OCI-LY1 (cell line): ENCODE measurements around the gene RFX1.

Experiments
- H2AFZ ChIP-seq: fragments of 200-600 bp; sonication (generic), shearing (Covaris generic); 2 replicates; pipeline ENCODE4 v1.6.0; 2014; ENCODE audit warnings: antibody characterized with exemption, mild to moderate bottlenecking, low read length
- H3F3A ChIP-seq: fragments of 200-600 bp; sonication (generic), shearing (Covaris generic); 2 replicates; pipeline ENCODE4 v1.6.0; 2014; ENCODE audit warnings: mild to moderate bottlenecking, antibody characterized with exemption, low read length, moderate library complexity; ENCODE audit not compliant: insufficient read depth
- H3K27ac ChIP-seq: fragments of 200-600 bp; sonication (generic); 2 replicates; pipeline ENCODE4 v1.5.1; 2014; ENCODE audit warnings: low read length, mixed run types, mild to moderate bottlenecking, low read depth; ENCODE audit not compliant: poor library complexity, severe bottlenecking
- H3K27me3 ChIP-seq: fragments of 200-600 bp; sonication (generic); 2 replicates; pipeline ENCODE4 v1.6.0; 2014; ENCODE audit warnings: antibody characterized with exemption, mild to moderate bottlenecking, low read length, moderate library complexity; ENCODE audit not compliant: insufficient read depth
- H3K36me3 ChIP-seq: fragments of 200-600 bp; sonication (generic); 2 replicates; pipeline ENCODE4 v1.6.1; 2014; ENCODE audit warnings: mild to moderate bottlenecking, antibody characterized with exemption, low read length, moderate library complexity, mixed read lengths; ENCODE audit not compliant: insufficient read depth
- H3K4me1 ChIP-seq: fragments of 200-600 bp; sonication (generic); 2 replicates; pipeline ENCODE4 v1.5.1; 2014; ENCODE audit warnings: mild to moderate bottlenecking, low read length, moderate library complexity; ENCODE audit not compliant: insufficient read depth, severe bottlenecking
- H3K4me2 ChIP-seq: fragments of 200-600 bp; sonication (generic), shearing (Covaris generic); 2 replicates; pipeline ENCODE4 v1.6.1; 2014; ENCODE audit warnings: low read length
- H3K4me3 ChIP-seq: fragments of 200-600 bp; sonication (generic); 2 replicates; pipeline ENCODE4 v1.5.1; 2014; ENCODE audit warnings: low read length, low read depth, mild to moderate bottlenecking, mixed read lengths; ENCODE audit not compliant: poor library complexity, severe bottlenecking
- H3K79me2 ChIP-seq: fragments of 200-600 bp; shearing (Covaris generic); 2 replicates; pipeline ENCODE4 v1.6.1; 2016; ENCODE audit warnings: mixed run types, low read length, mixed read lengths; ENCODE audit not compliant: insufficient read depth
- H3K9ac ChIP-seq: fragments of 200-600 bp; sonication (generic), shearing (Covaris generic); 2 replicates; pipeline ENCODE4 v1.6.1; 2014; ENCODE audit warnings: mild to moderate bottlenecking, low read length, mixed read lengths
- H3K9me2 ChIP-seq: fragments of 200-600 bp; sonication (generic), shearing (Covaris generic); 2 replicates; pipeline ENCODE4 v1.6.1; 2014; ENCODE audit warnings: low read depth, mild to moderate bottlenecking, low read length, mixed read lengths
- H3K9me3 ChIP-seq: fragments of 200-600 bp; shearing (Covaris generic); 2 replicates; pipeline ENCODE4 v1.6.1; 2014; ENCODE audit warnings: low read length, mixed read lengths
- H4K20me1 ChIP-seq: fragments of 200-600 bp; sonication (generic), shearing (Covaris generic); 2 replicates; pipeline ENCODE4 v1.6.0; 2016; ENCODE audit warnings: mild to moderate bottlenecking, low read length; ENCODE audit not compliant: insufficient read depth
- EZH2 ChIP-seq: fragments of 200-600 bp; sonication (generic), shearing (Covaris generic); IDR thresholded peaks from 2 replicates; pipeline ENCODE4 v1.8.0; 2017; ENCODE audit warnings: borderline replicate concordance, mixed run types, mild to moderate bottlenecking, antibody characterized with exemption, low read length, moderate library complexity, mixed read lengths
- TF ChIP-seq, protein P1 (sequence below): fragments of 200-600 bp; sonication (generic), shearing (Covaris generic); IDR thresholded peaks from 2 replicates; pipeline ENCODE4 v1.5.1; 2017; ENCODE audit warnings: mild to moderate bottlenecking, antibody characterized with exemption, low read length, moderate library complexity, mixed read lengths

The RFX1 gene

DNA sequence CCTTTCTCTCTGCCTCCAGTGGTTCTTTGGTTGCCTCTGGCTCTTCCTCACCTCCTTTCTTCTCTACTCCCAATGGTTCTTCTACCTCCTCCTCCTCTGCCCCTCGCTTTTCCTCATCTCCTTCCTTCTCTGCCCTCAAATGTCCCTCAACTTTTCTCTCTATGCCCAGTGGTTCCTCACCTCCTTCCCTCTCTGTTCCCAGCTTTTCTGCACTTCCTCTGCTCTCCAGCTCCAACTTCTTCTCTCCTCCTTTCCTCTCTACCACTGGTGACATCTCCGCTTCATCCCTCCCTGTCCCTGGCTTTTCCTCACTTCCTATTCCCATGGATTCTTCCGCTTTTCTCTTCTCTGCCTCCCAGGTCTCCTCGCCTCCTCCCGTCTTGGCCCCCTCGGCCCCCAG, 48.0 kb upstream of the RFX1 start:
- H3K4me1 ChIP-seq, result no peaks in the 10 kb centered on the region
- TF ChIP-seq, protein P1, sequence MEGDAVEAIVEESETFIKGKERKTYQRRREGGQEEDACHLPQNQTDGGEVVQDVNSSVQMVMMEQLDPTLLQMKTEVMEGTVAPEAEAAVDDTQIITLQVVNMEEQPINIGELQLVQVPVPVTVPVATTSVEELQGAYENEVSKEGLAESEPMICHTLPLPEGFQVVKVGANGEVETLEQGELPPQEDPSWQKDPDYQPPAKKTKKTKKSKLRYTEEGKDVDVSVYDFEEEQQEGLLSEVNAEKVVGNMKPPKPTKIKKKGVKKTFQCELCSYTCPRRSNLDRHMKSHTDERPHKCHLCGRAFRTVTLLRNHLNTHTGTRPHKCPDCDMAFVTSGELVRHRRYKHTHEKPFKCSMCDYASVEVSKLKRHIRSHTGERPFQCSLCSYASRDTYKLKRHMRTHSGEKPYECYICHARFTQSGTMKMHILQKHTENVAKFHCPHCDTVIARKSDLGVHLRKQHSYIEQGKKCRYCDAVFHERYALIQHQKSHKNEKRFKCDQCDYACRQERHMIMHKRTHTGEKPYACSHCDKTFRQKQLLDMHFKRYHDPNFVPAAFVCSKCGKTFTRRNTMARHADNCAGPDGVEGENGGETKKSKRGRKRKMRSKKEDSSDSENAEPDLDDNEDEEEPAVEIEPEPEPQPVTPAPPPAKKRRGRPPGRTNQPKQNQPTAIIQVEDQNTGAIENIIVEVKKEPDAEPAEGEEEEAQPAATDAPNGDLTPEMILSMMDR, result no peak
- TF ChIP-seq EZH2, result no peak
- H3K79me2 ChIP-seq, result no peaks in the 10 kb centered on the region
- peaks cover 5% of the 10 kb centered on the region; the same call in 1 of the 2 replicates for H3K27me3 ChIP-seq
- no peak overlapping the region for H3K4me2 ChIP-seq
- H3K4me3 ChIP-seq, result no peak overlapping the region
- no peaks in the 10 kb centered on the region for H3K36me3 ChIP-seq
- no peaks in the 10 kb centered on the region for H3K9me3 ChIP-seq
- no peaks in the 10 kb centered on the region for H3K9me2 ChIP-seq
- no peak overlapping the region for H3K27ac ChIP-seq
- no peak overlapping the region for H3K9ac ChIP-seq
- H3F3A ChIP-seq, result no peaks in the 10 kb centered on the region
- H2AFZ ChIP-seq, result no peak overlapping the region
- H4K20me1 ChIP-seq, result no peaks in the 10 kb centered on the region

DNA sequence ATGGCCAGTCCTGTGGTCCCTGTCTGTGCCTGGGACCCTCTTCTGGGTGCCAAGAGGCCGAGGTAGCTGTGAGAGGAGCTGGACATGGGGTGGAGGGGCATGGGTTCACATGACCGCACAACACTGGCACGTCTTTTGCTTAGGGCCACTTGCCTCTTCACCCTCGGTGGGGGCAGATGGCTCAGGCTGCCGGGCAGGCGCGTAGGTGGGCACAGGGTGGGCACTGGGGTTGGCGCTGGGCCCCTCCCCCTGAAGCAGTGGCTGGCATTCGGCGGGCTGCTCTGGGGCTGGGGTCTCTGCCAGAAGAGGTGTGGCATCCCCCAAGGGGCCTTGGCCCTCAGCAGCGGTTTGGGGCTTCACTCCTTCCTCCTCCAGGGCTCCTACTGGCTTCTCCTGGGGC, 47.4 kb upstream of the RFX1 start:
- Histone ChIP-seq H2AFZ (no peak overlapping the region), H3K36me3 (no peaks in the 10 kb centered on the region), H3F3A (no peaks in the 10 kb centered on the region), H3K9ac (no peak overlapping the region), H3K4me3 (no peak overlapping the region), H4K20me1 (no peaks in the 10 kb centered on the region), H3K27me3 (peaks cover 5% of the 10 kb centered on the region; the same call in 1 of the 2 replicates), H3K9me3 (0 out of 2 replicates have a peak, but pooled peaks cover under 1% of the 10 kb centered on the region), H3K4me2 (no peak overlapping the region), H3K27ac (no peak overlapping the region), H3K79me2 (no peaks in the 10 kb centered on the region), H3K4me1 (no peaks in the 10 kb centered on the region), H3K9me2 (no peaks in the 10 kb centered on the region)
- TF ChIP-seq, protein P1, result no peak
- no peak for TF ChIP-seq EZH2

GRCh38 chr19:14053032-14053431, 46.9 kb upstream of the RFX1 start:
- Histone ChIP-seq H2AFZ (no peak overlapping the region), H3K4me3 (no peak overlapping the region), H3K9me3 (0 out of 2 replicates have a peak, but pooled peaks cover 3% of the 10 kb centered on the region), H3K9me2 (no peaks in the 10 kb centered on the region), H3K4me1 (no peaks in the 10 kb centered on the region), H3F3A (no peaks in the 10 kb centered on the region), H4K20me1 (no peaks in the 10 kb centered on the region), H3K9ac (no peak overlapping the region), H3K27ac (no peak overlapping the region), H3K79me2 (no peaks in the 10 kb centered on the region), H3K27me3 (peaks cover 1% of the 10 kb centered on the region; the same call in 1 of the 2 replicates), H3K36me3 (no peaks in the 10 kb centered on the region), H3K4me2 (no peak overlapping the region)
- TF ChIP-seq, protein P1, result no peak
- no peak for TF ChIP-seq EZH2
